ENCODE data around the gene ATP13A4.

GRCh38 chr3:193553586-193553985, 1.1 kb downstream of the ATP13A4 start:
- no peak for TF ChIP-seq POLR2A (IDR thresholded peaks at IDR 0.05; ENCODE audit: low read depth, low read length)
- TF ChIP-seq CTCF (conservative IDR thresholded peaks at IDR 0.05; ENCODE audit: low read depth, low read length), result no peak
- TF ChIP-seq RFX5 (IDR thresholded peaks at IDR 0.05; ENCODE audit: low read depth, low read length), result no peak
- TF ChIP-seq USF2 (IDR thresholded peaks at IDR 0.05; ENCODE audit: low read depth, low read length), result no peak
- TF ChIP-seq CEBPB (IDR thresholded peaks at IDR 0.05; ENCODE audit: low read depth, low read length), result no peak
- TF ChIP-seq MAZ (IDR thresholded peaks at IDR 0.05; ENCODE audit: borderline replicate concordance, low read depth, low read length), result no peak
- TF ChIP-seq RAD21 (IDR thresholded peaks at IDR 0.05; ENCODE audit: low read length), result no peak
- no peak for TF ChIP-seq BHLHE40 (IDR thresholded peaks at IDR 0.05; ENCODE audit: low read depth, low read length)
- no peak for TF ChIP-seq ELK1 (IDR thresholded peaks at IDR 0.05; ENCODE audit: borderline replicate concordance, low read depth, low read length)
- TF ChIP-seq MAFK (IDR thresholded peaks at IDR 0.05; ENCODE audit: low read depth, low read length), result no peak
- no peak for TF ChIP-seq RCOR1 (IDR thresholded peaks at IDR 0.05; ENCODE audit: insufficient replicate concordance, low read length)
- TF ChIP-seq MXI1 (IDR thresholded peaks at IDR 0.05; ENCODE audit: borderline replicate concordance, low read depth, low read length), result no peak
- no peak for TF ChIP-seq NFE2L2 (IDR thresholded peaks at IDR 0.05; ENCODE audit: low read depth, low read length)
- TF ChIP-seq SMC3 (IDR thresholded peaks at IDR 0.05; ENCODE audit: low read depth, low read length), result no peak

Data from IMR-90 (cell line).